Lung (tissue), 12 donors: ENCODE measurements around the gene KIAA2012. TPM values are rescaled to one million over a fixed set of nuclear protein-coding genes. Genes with fewer than 3 reads are reported as not detected.

Source experiments
- ATAC-seq: fragments of 200-7000 bp; cut with Tn5 transposase; one replicate; pipeline ENCODE4 v1.9.1; 2020; ENCODE audit warnings: moderate number of reproducible peaks; ENCODE audit not compliant: insufficient read depth, low FRiP score
- DNase-seq, 3 donors: peaks; one replicate each; pipeline ENCODE4 v3.0.0-alpha.2; 2013 to 2017
- H3K27ac ChIP-seq, 2 donors: one replicate each; pipeline ENCODE4 v1.5.1; 2013; ENCODE audit warnings: mild to moderate bottlenecking in 2 of 2, moderate library complexity in 2 of 2, control low read depth in 1 of 2, inconsistent platforms in 1 of 2, low read depth in 1 of 2, low read length in 1 of 2
- H3K27me3 ChIP-seq, 3 donors: one replicate each; pipeline ENCODE4 v1.5.1; 2013; ENCODE audit warnings: low read length in 2 of 3; ENCODE audit not compliant: control insufficient read depth in 3 of 3, insufficient read depth in 3 of 3
- H3K36me3 ChIP-seq, 4 donors: one replicate each; pipeline ENCODE4 v1.5.1; 2013; ENCODE audit warnings: low read length in 4 of 4, mild to moderate bottlenecking in 1 of 4, moderate library complexity in 1 of 4; ENCODE audit not compliant: control insufficient read depth in 4 of 4, insufficient read depth in 4 of 4
- H3K4me1 ChIP-seq, 5 donors: one replicate each; pipeline ENCODE4 v1.5.1; 2013; ENCODE audit warnings: low read length in 5 of 5, mild to moderate bottlenecking in 2 of 5, moderate library complexity in 1 of 5; ENCODE audit not compliant: control insufficient read depth in 5 of 5, insufficient read depth in 5 of 5
- H3K4me3 ChIP-seq: one replicate; pipeline ENCODE4 v1.5.1; 2013; ENCODE audit warnings: mild to moderate bottlenecking, control low read depth, moderate library complexity
- H3K9ac ChIP-seq, 2 donors: one replicate each; pipeline ENCODE4 v1.5.1; 2013; ENCODE audit warnings: low read length in 2 of 2, control low read depth in 1 of 2; ENCODE audit not compliant: insufficient read depth in 1 of 2
- H3K9me3 ChIP-seq, 4 donors: one replicate each; pipeline ENCODE4 v1.5.1; 2013; ENCODE audit warnings: low read length in 3 of 4, mild to moderate bottlenecking in 1 of 4, moderate library complexity in 1 of 4; ENCODE audit not compliant: control insufficient read depth in 4 of 4, insufficient read depth in 3 of 4
- CTCF ChIP-seq: IDR thresholded peaks from 2 replicates; pipeline ENCODE4 v1.5.1; 2012; ENCODE audit warnings: mild to moderate bottlenecking; ENCODE audit errors: control extremely low read depth, extremely low read depth
- WGBS, 2 donors: extraction: QIAGEN DNeasy Blood & Tissue Kit; methylation state at CpG; one replicate each; pipeline ENCODE4 v1.1.7; 2013; 5-methylcytosine and 5-hydroxymethylcytosine counted together
- polyA plus RNA-seq, 2 donors: library from polyadenylated mRNA; stranded (reverse); fragments of 200-250 nt; gene quantifications; one replicate each; pipeline ENCODE4 v1.2.1, GENCODE V29; 2013
- total RNA-seq, 2 donors: library from RNA; depleted of rRNA in 1 of 2; stranded (reverse); fragments of >200 nt in 1 of 2; gene quantifications; one replicate each; pipeline ENCODE4 v1.2.1, GENCODE V29; 2014 to 2021
- donor health status: control.
- donor health status: control.
- donor health status: Bipolar disorder and iron deficiency.
- donor health status: healthy.
- donor health status: DM: yes; HTN: yes; CAD: no.

Gene KIAA2012
- total and polyA plus RNA-seq, 4 donors: 0.69 to 8.5 (median 3.6) TPM

GRCh38 chr2:202184557-202184956, 111.5 kb downstream of the KIAA2012 start:
- ATAC-seq: no peak
- WGBS, 2 donors: 77 to 80% methylated on average over 2 of the region's 2 CpGs

GRCh38 chr2:202185156-202185555, 112.1 kb downstream of the KIAA2012 start:
- Histone ChIP-seq H3K27ac (no peak overlapping the region), H3K27me3 (no peaks in the 10 kb centered on the region), H3K36me3 (no peaks in the 10 kb centered on the region), H3K4me1 (peaks cover 0 to 18% (median 0%) of the 10 kb centered on the region in 5 donors), H3K4me3 (no peak overlapping the region), H3K9me3 (no peaks in the 10 kb centered on the region), H3K9ac (no peak overlapping the region)
- no peak for TF ChIP-seq CTCF
- 80 to 81% methylated on average over 6 of the region's 6 CpGs for WGBS, 2 donors
- ATAC-seq: no peak
- DNase-seq: no peak

More at GRCh38 chr2:202184557-202184956, 111.5 kb downstream of the KIAA2012 start:
- H3K27me3 ChIP-seq: no peaks in the 10 kb centered on the region
- no peak overlapping the region for H3K4me3 ChIP-seq
- peaks cover 0 to 18% (median 0%) of the 10 kb centered on the region in 5 donors for H3K4me1 ChIP-seq
- no peak for DNase-seq
- TF ChIP-seq CTCF: no peak
- no peak overlapping the region for H3K27ac ChIP-seq
- no peaks in the 10 kb centered on the region for H3K36me3 ChIP-seq
- no peak overlapping the region for H3K9ac ChIP-seq
- H3K9me3 ChIP-seq: no peaks in the 10 kb centered on the region

- no peak for TF ChIP-seq CTCF
- Histone ChIP-seq H3K4me1 (peaks cover 0 to 18% (median 0%) of the 10 kb centered on the region in 5 donors), H3K27ac (no peak overlapping the region), H3K9ac (no peak overlapping the region), H3K36me3 (no peaks in the 10 kb centered on the region), H3K9me3 (no peaks in the 10 kb centered on the region), H3K27me3 (no peaks in the 10 kb centered on the region), H3K4me3 (no peak overlapping the region)
- 95 to 97% methylated on average over 4 of the region's 4 CpGs for WGBS, 2 donors
- DNase-seq (no peak), ATAC-seq (no peak)
Measured at GRCh38 chr2:202186641-202187202, 113.7 kb downstream of the KIAA2012 start.

- WGBS, 2 donors: 73 to 93% methylated on average over 1 of the region's 1 CpG
- H3K4me3 ChIP-seq: no peak overlapping the region
- no peak overlapping the region for H3K27ac ChIP-seq
- TF ChIP-seq CTCF: no peak
- peaks cover 0 to 18% (median 0%) of the 10 kb centered on the region in 5 donors for H3K4me1 ChIP-seq
- H3K9me3 ChIP-seq: no peaks in the 10 kb centered on the region
- no peaks in the 10 kb centered on the region for H3K27me3 ChIP-seq
- H3K36me3 ChIP-seq: no peaks in the 10 kb centered on the region
- ATAC-seq: no peak
- no peak overlapping the region for H3K9ac ChIP-seq
- DNase-seq: no peak
Measured at GRCh38 chr2:202187570-202187969, 114.5 kb downstream of the KIAA2012 start.
